CD4-positive, alpha-beta T cell (primary cell): ENCODE results near the gene TAS2R31. TPM values are rescaled to one million over a fixed set of nuclear protein-coding genes. Genes with fewer than 3 reads are reported as not detected.

Experiments
- ATAC-seq: fragments of 200-7000 bp; cut with Tn5 transposase; one replicate; pipeline ENCODE4 v1.10.0; 2022; ENCODE audit warnings: mild to moderate bottlenecking; ENCODE audit not compliant: poor library complexity
- CTCF ChIA-PET: fragments of 350-600 bp; sonication (Branson Sonifier 250); formaldehyde crosslinking; loops from one replicate; lab custom pipeline; 2021; ENCODE audit warnings: antibody characterized with exemption, inconsistent platforms; lab: Charles Lee
- POLR2A ChIA-PET: fragments of 350-600 bp; sonication (Branson Sonifier 250); formaldehyde crosslinking; loops from one replicate; lab custom pipeline; 2021; ENCODE audit warnings: antibody characterized with exemption, inconsistent platforms; lab: Charles Lee
- DNase-seq, 14 experiments: peaks; one replicate each; pipeline ENCODE4 v3.0.0-alpha.2; 2013 to 2020; ENCODE audit warnings: mixed read lengths in 2 of 14
- H3K27ac ChIP-seq, 2 donors: one replicate each; pipeline versions ENCODE4 v1.5.1 to v1.7.0; 2013; ENCODE audit warnings: low read length in 2 of 2, low read depth in 1 of 2, mild to moderate bottlenecking in 1 of 2
- H3K27me3 ChIP-seq, 2 experiments: 1 replicate in 1 of 2; 2 replicates in 1 of 2; pipeline versions ENCODE4 v1.6.1 to v1.7.0; 2013; ENCODE audit warnings: low read length in 2 of 2, control low read depth in 1 of 2, mild to moderate bottlenecking in 1 of 2, moderate library complexity in 1 of 2; ENCODE audit not compliant: insufficient read depth in 2 of 2, control insufficient read depth in 1 of 2
- H3K36me3 ChIP-seq: one replicate; pipeline ENCODE4 v1.6.1; 2013; ENCODE audit warnings: low read length, control low read depth; ENCODE audit not compliant: insufficient read depth
- H3K4me1 ChIP-seq: one replicate; pipeline ENCODE4 v1.6.1; 2013; ENCODE audit warnings: low read length, control low read depth; ENCODE audit not compliant: insufficient read depth
- H3K4me3 ChIP-seq: one replicate; pipeline ENCODE4 v1.5.1; 2013; ENCODE audit warnings: mild to moderate bottlenecking, low read length, moderate library complexity
- H3K9me3 ChIP-seq, 2 experiments: 1 replicate in 1 of 2; 2 replicates in 1 of 2; pipeline versions ENCODE4 v1.6.1 to v1.7.0; 2013; ENCODE audit warnings: low read length in 2 of 2, mild to moderate bottlenecking in 2 of 2, control low read depth in 1 of 2, moderate library complexity in 1 of 2; ENCODE audit not compliant: control insufficient read depth in 1 of 2, insufficient read depth in 1 of 2
- H3K27ac Mint-ChIP-seq: one replicate; pipeline ENCODE4 v1.8.0; 2020; ENCODE audit warnings: mixed read lengths
- H3K27me3 Mint-ChIP-seq: one replicate; pipeline ENCODE4 v1.8.0; 2021; ENCODE audit warnings: mixed read lengths
- H3K36me3 Mint-ChIP-seq: one replicate; pipeline ENCODE4 v1.8.0; 2021; ENCODE audit warnings: low read depth, mixed read lengths
- H3K4me1 Mint-ChIP-seq: one replicate; pipeline ENCODE4 v1.8.0; 2021; ENCODE audit warnings: low read depth, mixed read lengths
- H3K4me3 Mint-ChIP-seq: one replicate; pipeline ENCODE4 v1.8.0; 2020; ENCODE audit warnings: mild to moderate bottlenecking, mixed read lengths
- H3K9me3 Mint-ChIP-seq: one replicate; pipeline ENCODE4 v1.8.0; 2020; ENCODE audit warnings: mixed read lengths
- CTCF ChIP-seq: fragments of 200-600 bp; IDR thresholded peaks from one replicate; pipeline ENCODE4 v1.8.0; 2022; ENCODE audit warnings: antibody characterized with exemption, mild to moderate bottlenecking
- intact Hi-C, 2 experiments: fragments of 100-400 bp; cut with DNase I in 1 of 2; cut with micrococcal nuclease in 1 of 2; formaldehyde crosslinking; loops; one replicate each; pipeline versions ENCODE4 v1.15.1 to v1.9.0; 2023 to 2025; cut with DNase I, micrococcal nuclease
- total RNA-seq, 174 experiments: library from RNA in 2 of 174; stranded (reverse) in 2 of 174; gene quantifications; one replicate each; pipeline ENCODE4 v1.2.3 and lab custom pipeline; 2021 to 2026

TAS2R31 gene
- total RNA-seq, 2 experiments from 2014 or later = 1.7 to 1.9 TPM

- DNase-seq (no peak), ATAC-seq (no peak)
- no peak overlapping the region for H3K4me3 ChIP-seq
- CTCF ChIA-PET = no interaction called here
- no peak overlapping the region for H3K27ac ChIP-seq
- TF ChIP-seq CTCF = no peak
- no peaks in the 10 kb centered on the region for H3K4me1 ChIP-seq
- Mint-ChIP-seq H3K27me3 (no peaks in the 10 kb centered on the region), H3K4me1 (peaks cover 8% of the 10 kb centered on the region), H3K27ac (no peak overlapping the region), H3K36me3 (peaks cover 36% of the 10 kb centered on the region), H3K4me3 (no peak overlapping the region), H3K9me3 (no peaks in the 10 kb centered on the region)
- intact Hi-C loops = loop anchor here in 1 of 2 experiments (10.0 kb wide), 1 partner anchor 621 kb away; no protein-coding TSS in a partner anchor
- no peaks in the 10 kb centered on the region for H3K27me3 ChIP-seq
- H3K36me3 ChIP-seq = no peaks in the 10 kb centered on the region
- no peaks in the 10 kb centered on the region for H3K9me3 ChIP-seq
- POLR2A ChIA-PET = interaction anchor here (0.6 kb wide), 1 partner anchor 18 kb away, joined by 4 read pairs; no protein-coding TSS in a partner anchor
Observed at GRCh38 chr12:11014234-11014633, 17.0 kb downstream of the TAS2R31 start.

- Histone ChIP-seq H3K4me1 (no peaks in the 10 kb centered on the region), H3K9me3 (no peaks in the 10 kb centered on the region), H3K36me3 (no peaks in the 10 kb centered on the region), H3K27me3 (no peaks in the 10 kb centered on the region), H3K27ac (no peak overlapping the region), H3K4me3 (no peak overlapping the region)
- CTCF ChIA-PET = no interaction called here
- POLR2A ChIA-PET = interaction anchor here (1.5 kb wide), 1 partner anchor 163 kb away, joined by 4 read pairs; the partner anchor contains the start of gene SMIM10L1
- DNase-seq (no peak), ATAC-seq (no peak)
- H3K27me3 Mint-ChIP-seq = no peaks in the 10 kb centered on the region
- intact Hi-C loops = no loop called here
- no peaks in the 10 kb centered on the region for H3K4me1 Mint-ChIP-seq
- no peak for TF ChIP-seq CTCF
- peaks cover 20% of the 10 kb centered on the region for H3K36me3 Mint-ChIP-seq
- H3K4me3 Mint-ChIP-seq = no peak overlapping the region
- H3K9me3 Mint-ChIP-seq = no peaks in the 10 kb centered on the region
- no peak overlapping the region for H3K27ac Mint-ChIP-seq
Observed at GRCh38 chr12:11007608-11008007, 23.6 kb downstream of the TAS2R31 start.

GRCh38 chr12:10998204-10998603, 33.0 kb downstream of the TAS2R31 start, which contains the start of gene TAS2R20:
TSS of gene TAS2R20 (minus strand) at chr12:10998304. CDS start at chr12:10997875, 429 bp downstream.
- no peak for TF ChIP-seq CTCF
- H3K4me1 Mint-ChIP-seq = no peaks in the 10 kb centered on the region
- ChIA-PET POLR2A (interaction anchor here (1.1 kb wide), 1 partner anchor 9 kb away, joined by 3 read pairs; no protein-coding TSS in a partner anchor), CTCF (no interaction called here)
- ATAC-seq (no peak), DNase-seq (no peak)
- H3K36me3 ChIP-seq = peaks cover 4% of the 10 kb centered on the region
- H3K4me3 Mint-ChIP-seq = no peak within 1 kb of the TSS
- H3K27me3 Mint-ChIP-seq = no peaks in the 10 kb centered on the region
- no peak within 1 kb of the TSS for H3K4me3 ChIP-seq
- no peaks in the 10 kb centered on the region for H3K9me3 ChIP-seq
- H3K9me3 Mint-ChIP-seq = no peaks in the 10 kb centered on the region
- no peak within 1 kb of the TSS for H3K27ac ChIP-seq
- no peaks in the 10 kb centered on the region for H3K27me3 ChIP-seq
- no peak within 1 kb of the TSS for H3K27ac Mint-ChIP-seq
- H3K36me3 Mint-ChIP-seq = peaks cover 52% of the 10 kb centered on the region
- no peaks in the 10 kb centered on the region for H3K4me1 ChIP-seq
- intact Hi-C loops = no loop called here
